ENCODE data around the gene ONECUT3.
"Not testable (repeated sequence)": the region's sequence is repeated elsewhere in the genome, so short reads cannot be mapped to it uniquely, and the experiment has no call there.

The ONECUT3 gene

GRCh38 chr19:1752757-1753728 lies at the start of gene ONECUT3:
TSS of gene ONECUT3 (plus strand) at chr19:1753506. CDS start at chr19:1753663, 157 bp downstream.
- no peak for DNase-seq

DNA sequence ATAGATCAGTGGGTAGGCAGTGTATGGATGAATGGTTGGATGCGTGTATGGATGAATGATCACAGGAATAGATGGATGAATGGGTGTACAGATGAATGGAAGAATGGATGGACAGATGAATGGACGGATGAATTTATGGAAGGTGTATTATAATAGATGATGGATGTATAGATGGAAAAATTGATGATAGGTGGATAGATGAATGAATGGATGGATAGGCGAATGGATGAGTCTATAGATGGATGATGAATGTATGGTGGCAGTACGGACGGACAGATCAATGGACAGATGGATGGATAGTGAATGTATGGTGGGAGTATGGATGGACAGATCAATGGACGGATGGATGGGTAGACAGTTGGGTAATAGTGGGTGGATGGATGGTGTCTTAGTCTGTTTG lies 49.0 kb upstream of the ONECUT3 start:
- DNase-seq, result no peak

GRCh38 chr19:1705367-1705766 lies 47.9 kb upstream of the ONECUT3 start:
- no peak for DNase-seq

- not testable (repeated sequence) for DNase-seq
These were observed 46.7 kb upstream of the ONECUT3 start for GRCh38 chr19:1706646-1707045.

- DNase-seq, result no peak
These were observed 46.1 kb upstream of the ONECUT3 start for GRCh38 chr19:1707240-1707639.

- no peak for DNase-seq
These were observed 40.1 kb upstream of the ONECUT3 start for GRCh38 chr19:1713170-1713569.

GRCh38 chr19:1715540-1715939 lies 37.8 kb upstream of the ONECUT3 start:
- no peak for DNase-seq

GRCh38 chr19:1717200-1717969 lies 35.9 kb upstream of the ONECUT3 start:
- no peak for DNase-seq

DNA sequence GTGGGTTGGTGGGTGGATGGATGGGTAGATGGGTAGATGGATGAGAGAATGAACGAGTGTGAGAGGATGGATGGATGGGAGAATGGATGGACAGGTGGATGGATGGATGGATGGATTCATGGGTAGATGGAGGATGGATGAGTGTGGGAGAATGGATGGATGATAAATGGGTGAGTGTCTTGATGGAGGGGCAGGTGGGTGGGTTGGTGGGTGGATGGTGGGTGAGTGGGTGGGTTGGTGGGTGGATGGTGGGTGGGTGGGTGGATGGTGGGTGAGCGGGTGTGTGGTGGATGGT lies 35.4 kb upstream of the ONECUT3 start:
- DNase-seq, result no peak

DNA sequence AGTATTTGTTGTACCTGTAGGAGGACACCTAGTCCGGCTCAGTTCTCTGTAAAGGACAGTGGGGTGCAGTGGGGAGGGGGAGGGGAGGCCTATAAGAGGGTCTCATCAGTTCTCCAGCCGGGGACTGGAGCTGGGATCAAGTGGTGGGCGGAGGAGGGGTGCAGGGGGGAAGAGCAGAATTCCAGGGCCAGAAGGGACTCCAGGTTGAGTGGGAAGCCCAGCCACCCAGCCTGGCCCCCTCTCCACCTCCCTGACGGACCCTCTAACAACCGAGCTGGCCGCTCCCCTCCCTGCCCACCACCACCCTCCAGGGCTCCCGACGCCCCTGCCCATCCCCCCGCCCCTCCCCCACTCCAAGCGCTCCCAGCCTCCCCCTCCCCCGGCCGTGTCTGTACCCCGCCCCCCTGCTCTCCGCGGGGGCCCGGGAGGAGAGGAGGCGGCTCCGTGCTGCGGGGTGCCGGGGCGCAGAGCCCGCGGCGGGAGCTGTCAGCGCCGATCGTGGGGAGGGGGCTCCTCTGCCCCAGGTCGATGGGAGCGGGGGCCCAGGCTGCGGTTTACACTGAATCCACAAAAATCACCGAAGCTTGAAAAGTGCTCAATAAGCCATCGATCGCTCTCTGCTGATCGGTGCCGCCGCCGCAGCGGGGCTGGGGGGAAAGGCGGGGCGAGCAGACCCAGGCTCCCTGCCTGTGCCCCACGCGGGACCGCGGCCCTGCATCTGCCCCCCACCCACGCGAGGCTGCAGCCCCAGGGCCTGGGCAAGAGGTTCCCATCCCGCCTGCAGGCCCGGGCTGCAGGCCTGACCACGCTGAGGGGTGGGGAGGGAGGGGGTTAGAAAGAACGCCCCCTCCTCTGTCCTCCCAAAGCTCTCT lies 34.6 kb upstream of the ONECUT3 start:
- DNase-seq, result no peak

DNA sequence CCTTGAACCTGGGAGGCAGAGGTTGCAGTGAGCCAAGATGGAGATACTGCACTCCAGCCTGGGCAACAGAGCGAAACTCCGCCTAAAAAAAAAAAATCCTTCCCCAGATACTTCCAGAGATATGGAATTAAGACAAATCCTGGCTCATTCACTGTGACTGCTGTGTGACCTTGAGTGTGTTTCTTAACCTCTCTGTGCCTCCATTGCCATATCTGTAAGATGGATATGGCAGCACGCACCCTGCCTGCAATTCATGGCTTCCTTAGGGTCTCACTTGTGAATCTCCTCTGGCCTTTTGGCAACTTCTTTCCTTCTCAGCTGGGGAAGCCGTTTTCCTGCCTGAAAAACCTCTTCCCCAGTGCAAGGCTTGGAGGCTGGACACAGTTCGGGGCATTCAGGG lies 33.8 kb upstream of the ONECUT3 start:
- no peak for DNase-seq

DNA sequence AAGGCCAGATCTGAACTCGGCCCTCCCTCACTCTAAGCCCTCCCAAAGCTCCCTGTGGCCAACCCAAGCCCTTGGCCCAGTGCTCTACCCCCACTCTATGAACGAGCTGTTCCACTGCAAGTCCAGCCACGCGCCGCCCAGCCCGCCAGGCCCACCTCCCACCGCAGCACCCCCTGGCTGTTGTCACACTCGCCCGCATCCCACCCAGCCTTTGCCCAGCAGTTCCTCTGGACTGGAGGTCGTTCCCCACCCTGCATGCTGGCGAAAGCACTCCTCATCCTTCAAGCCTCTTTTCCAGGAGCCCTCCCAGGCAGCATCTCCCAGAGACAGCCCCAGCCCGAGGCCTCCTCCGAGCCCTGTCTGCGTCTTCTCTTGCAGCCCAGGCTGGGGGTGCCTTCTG lies 33.1 kb upstream of the ONECUT3 start:
- no peak for DNase-seq

- peak; percentile 71 for DNase-seq
These were observed 27.9 kb upstream of the ONECUT3 start for GRCh38 chr19:1725100-1726064.

DNA sequence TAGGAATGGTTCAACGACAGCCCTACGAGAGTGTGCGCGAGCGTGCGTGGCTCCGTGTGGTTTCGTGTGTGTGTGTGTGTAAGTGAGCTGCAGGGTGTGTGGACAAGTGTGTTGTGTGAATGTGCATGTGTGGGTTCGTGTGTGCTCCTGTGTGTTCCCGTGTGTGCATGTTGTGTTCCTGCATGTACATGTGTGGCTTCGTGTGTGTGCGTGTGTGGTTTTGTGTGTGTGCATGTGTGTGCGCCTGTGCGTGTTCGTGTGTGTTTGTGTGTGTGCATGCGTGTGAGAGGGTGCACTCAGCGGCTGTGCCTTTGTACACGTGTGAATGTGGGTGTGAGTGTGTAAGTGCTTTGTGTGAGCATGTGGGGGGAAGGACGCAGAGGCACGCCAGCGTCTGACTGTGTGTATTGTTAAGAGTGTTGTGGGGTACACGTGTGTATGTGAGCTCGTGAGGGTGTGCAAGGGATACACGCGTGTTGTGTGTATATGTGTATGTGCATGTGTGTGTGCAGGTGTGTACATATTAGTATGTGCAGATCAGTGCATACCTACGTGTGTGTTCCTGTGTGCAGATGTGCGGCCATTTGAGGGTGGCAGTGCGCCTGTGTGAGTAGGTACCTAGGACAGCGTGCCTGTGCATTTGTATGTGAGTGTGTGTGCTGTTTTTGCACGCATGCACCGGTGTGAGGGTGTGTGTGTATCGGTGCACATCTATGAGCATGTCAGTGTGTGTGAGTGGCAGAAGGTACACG lies 24.3 kb upstream of the ONECUT3 start:
- DNase-seq, result no peak

- DNase-seq, result no peak
These were observed 23.8 kb upstream of the ONECUT3 start for GRCh38 chr19:1729568-1729925.

DNA sequence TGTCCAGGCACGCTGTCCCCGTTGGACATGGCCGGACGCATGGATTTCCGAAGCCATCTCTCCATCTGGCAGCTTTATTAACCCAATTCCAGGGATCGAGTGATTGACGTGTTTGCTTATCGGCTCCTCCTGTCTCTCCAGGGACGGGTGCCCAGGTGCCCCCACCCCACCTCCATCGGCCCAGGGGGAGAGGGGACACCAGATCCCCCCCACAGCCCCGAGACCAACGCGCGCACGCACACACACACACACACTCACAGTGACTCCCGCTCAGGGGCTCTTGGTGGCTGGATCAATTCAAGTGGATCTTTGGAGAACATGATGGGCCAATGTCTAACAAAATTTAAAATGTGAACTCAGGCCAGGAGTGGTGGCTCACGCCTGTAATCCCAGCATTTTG lies 23.1 kb upstream of the ONECUT3 start:
- no peak for DNase-seq

DNA sequence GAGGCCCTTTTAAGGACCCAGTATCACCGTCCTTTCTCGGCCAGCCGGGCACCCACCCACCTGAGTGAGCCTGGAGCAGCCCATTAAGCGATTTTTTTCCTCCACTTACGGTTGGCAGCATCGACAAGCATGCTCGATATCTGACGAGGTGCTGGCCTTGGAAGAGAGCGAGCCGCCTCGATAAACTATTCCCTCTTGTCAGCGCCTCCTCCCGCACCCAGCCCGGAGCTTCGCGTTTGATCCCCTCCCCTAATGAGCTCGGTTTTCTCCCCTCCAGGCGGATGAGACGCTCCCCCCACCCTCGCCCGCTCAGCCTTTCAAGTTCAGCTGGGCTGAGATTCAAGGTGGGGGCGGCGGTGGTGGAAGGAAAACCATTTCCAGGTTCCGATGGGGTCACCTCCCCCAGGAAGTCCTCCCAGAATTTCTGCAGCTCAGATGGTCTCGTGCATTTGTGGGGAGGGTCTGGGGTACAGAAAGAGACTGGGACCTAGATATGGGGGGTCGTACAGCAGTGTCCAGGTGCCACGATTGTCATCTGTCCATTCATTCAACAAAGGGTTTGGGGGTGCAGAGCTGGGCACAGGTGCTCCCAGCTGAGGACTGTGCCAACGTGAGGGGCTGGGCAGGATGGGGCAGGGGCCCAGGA lies 18.9 kb upstream of the ONECUT3 start:
- no peak for DNase-seq

DNA sequence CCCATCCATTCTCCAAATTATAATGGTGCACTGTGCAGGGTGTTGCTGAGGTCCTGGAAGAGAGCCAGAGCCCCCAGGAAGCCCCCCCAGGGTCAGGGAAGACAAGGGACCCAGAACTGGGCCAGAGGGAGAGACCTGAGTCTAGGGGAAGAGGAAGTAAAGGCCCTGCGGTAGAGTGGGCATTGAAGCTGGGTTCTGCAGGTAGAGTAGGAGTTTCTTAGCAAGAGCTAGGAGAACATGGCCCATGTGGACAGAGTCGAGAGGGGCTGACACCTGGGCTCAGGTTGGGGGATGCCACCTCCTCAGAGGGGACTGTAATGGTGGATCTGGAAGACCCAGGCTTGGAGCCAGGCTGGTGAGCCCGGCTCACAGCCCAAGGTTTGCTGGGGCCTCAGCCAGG lies 17.0 kb upstream of the ONECUT3 start:
- DNase-seq, result no peak

GRCh38 chr19:1736927-1737326 lies 16.4 kb upstream of the ONECUT3 start:
- no peak for DNase-seq

- DNase-seq, result no peak
These were observed 13.2 kb upstream of the ONECUT3 start for GRCh38 chr19:1739960-1740629.
